Thyroid gland (tissue), 4 donors: ENCODE results near the gene NRXN2.

Experiments
- POLR2A ChIP-seq, 2 donors: fragments of 450-650 bp; IDR thresholded peaks; one replicate each; pipeline ENCODE4 v1.6.1; 2017; ENCODE audit warnings: antibody characterized with exemption in 2 of 2, mild to moderate bottlenecking in 2 of 2, moderate library complexity in 1 of 2
- TF ChIP-seq, protein P1 (sequence below), 6 experiments: fragments of 200-600 bp in 3 of 6; fragments of 450-650 bp in 3 of 6; sonication (generic) in 3 of 6; IDR thresholded peaks; one replicate each; pipeline ENCODE4 v1.5.1; 2016 to 2019; ENCODE audit warnings: antibody characterized with exemption in 6 of 6, mild to moderate bottlenecking in 2 of 6, inconsistent platforms in 1 of 6, moderate library complexity in 1 of 6

DNA sequence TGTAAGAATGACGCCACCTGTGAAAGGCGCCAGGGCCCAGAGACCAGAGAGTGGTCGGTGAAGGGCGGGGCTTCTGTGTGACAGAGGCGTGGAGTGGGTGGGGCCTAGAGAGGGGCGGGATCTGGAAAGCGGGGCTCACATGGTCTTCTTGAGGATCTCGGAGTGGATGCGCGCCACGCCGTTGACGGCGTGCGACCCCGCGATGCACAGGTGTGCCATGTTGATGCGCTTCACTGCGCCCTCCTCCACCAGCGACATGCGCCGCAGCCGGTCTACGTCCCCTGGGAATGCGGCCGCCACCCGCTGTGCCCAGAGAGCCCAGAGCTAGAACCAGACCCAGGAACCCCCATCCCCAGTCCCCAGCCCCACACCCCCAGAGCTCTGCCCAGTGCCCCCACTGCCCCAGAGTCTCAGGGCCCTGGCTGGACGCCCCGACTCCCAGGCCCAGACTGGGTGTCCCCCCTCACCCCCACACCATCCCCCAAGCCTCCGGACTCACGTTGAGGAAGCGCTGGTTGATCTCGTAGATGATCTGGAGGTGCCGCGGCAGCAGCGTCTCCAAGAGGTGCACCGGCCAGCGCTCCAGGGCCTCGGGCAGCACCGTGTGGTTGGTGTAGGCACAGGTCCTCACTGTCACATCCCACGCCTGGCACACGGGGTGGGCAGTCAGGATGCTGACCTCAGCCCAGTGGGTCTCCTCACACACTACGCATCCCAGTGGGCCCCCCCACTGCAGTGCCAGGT lies 30.6 kb upstream of the NRXN2 start:
- TF ChIP-seq POLR2A (IDR thresholded peaks at IDR 0.05), result no peak
- TF ChIP-seq, protein P1, sequence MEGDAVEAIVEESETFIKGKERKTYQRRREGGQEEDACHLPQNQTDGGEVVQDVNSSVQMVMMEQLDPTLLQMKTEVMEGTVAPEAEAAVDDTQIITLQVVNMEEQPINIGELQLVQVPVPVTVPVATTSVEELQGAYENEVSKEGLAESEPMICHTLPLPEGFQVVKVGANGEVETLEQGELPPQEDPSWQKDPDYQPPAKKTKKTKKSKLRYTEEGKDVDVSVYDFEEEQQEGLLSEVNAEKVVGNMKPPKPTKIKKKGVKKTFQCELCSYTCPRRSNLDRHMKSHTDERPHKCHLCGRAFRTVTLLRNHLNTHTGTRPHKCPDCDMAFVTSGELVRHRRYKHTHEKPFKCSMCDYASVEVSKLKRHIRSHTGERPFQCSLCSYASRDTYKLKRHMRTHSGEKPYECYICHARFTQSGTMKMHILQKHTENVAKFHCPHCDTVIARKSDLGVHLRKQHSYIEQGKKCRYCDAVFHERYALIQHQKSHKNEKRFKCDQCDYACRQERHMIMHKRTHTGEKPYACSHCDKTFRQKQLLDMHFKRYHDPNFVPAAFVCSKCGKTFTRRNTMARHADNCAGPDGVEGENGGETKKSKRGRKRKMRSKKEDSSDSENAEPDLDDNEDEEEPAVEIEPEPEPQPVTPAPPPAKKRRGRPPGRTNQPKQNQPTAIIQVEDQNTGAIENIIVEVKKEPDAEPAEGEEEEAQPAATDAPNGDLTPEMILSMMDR (IDR thresholded peaks at IDR 0.05), result no peak
